AG09309 (cell line): ENCODE data around the gene AFP.

ENCODE experiments used
- DNase-seq: peaks from one replicate; pipeline ENCODE4 v3.0.0-alpha.2; 2010; ENCODE audit warnings: low read depth
- H3K4me3 ChIP-seq: 2 replicates; pipeline ENCODE4 v1.5.1; 2011; ENCODE audit warnings: mild to moderate bottlenecking, low read depth, low read length, moderate library complexity; ENCODE audit not compliant: control insufficient read depth
- TF ChIP-seq, protein P1 (sequence below): IDR thresholded peaks from 2 replicates; pipeline ENCODE4 v1.5.1; 2011; ENCODE audit warnings: mild to moderate bottlenecking, low read depth, low read length, inconsistent platforms; ENCODE audit not compliant: insufficient read depth, control insufficient read depth; ENCODE audit errors: missing control alignments

Gene AFP

DNA sequence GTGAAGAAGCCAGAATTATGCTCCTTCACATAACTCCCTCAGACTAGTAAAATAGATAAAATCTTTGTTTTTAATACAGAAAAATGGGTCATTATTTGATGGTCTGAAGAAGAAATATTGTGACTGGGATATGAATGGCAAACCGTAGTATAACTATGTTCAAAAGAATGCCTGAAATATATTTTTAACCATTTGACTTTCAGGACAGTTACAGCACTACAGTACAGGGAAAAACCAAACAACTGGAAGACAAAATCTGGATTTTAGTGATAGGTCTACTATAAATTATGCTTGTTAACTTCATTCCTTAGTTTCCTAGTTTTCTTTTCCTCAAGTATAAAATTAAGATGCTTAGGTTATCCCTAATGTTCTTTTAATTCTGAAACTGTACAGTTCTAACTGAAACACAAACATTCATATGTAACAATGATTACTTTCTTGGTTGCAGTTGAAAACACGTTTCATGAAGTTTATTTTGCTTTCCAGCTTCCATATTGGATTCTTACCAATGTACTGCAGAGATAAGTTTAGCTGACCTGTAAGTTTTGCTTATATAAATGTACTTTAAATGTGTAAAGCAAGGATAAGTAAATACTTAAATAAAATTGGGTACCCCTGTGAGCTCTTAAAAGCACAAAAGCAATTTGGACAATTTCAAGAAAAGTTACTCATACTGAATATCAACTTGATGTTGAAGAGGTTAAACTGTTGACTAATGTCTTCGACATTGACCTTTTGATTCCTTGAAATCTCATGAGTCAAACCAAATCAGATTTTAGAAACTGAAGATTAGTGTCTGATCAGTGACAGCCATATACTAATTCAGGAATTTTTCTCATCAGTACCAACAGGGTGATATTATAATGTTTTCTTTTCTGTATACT, 895 bp downstream of the AFP start:
- no peak overlapping the region for H3K4me3 ChIP-seq
- TF ChIP-seq, protein P1, sequence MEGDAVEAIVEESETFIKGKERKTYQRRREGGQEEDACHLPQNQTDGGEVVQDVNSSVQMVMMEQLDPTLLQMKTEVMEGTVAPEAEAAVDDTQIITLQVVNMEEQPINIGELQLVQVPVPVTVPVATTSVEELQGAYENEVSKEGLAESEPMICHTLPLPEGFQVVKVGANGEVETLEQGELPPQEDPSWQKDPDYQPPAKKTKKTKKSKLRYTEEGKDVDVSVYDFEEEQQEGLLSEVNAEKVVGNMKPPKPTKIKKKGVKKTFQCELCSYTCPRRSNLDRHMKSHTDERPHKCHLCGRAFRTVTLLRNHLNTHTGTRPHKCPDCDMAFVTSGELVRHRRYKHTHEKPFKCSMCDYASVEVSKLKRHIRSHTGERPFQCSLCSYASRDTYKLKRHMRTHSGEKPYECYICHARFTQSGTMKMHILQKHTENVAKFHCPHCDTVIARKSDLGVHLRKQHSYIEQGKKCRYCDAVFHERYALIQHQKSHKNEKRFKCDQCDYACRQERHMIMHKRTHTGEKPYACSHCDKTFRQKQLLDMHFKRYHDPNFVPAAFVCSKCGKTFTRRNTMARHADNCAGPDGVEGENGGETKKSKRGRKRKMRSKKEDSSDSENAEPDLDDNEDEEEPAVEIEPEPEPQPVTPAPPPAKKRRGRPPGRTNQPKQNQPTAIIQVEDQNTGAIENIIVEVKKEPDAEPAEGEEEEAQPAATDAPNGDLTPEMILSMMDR, result no peak
- no peak for DNase-seq

DNA sequence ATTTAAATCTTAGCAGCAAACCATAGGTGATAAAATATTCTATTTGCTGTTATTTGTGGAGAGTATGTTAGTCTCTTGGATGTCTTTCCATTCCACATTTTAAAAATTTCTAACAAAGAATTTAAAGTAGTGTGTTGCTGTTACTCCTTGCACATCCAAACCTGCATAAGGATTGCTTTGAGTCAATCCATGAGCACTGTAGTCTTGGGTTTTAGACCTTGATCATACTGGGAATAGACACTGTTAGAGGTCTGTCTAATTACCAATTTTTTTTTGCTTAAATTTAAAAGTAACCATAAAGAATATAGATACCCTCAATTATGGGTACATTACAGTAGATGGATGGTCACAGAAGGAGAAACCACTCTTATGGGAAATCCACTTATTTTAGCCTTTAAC, 1.5 kb downstream of the AFP start:
- no peak for DNase-seq
- TF ChIP-seq, protein P1, result no peak
- H3K4me3 ChIP-seq, result no peak overlapping the region

DNA sequence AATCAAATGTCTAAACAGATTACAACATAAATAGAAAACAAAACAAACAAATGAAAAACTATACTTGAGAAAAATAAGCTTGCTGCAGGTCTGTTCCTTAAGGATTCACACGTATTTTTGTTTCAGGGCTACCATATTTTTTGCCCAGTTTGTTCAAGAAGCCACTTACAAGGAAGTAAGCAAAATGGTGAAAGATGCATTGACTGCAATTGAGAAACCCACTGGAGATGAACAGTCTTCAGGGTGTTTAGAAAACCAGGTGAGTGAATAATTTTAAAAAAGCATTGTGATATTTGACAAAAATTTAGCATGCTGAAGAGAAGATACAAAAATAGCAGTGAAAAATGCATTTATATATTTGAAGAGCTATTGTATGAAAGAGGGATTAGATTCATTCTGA, 2.0 kb downstream of the AFP start:
- DNase-seq, result no peak
- no peak overlapping the region for H3K4me3 ChIP-seq
- TF ChIP-seq, protein P1, result no peak

DNA sequence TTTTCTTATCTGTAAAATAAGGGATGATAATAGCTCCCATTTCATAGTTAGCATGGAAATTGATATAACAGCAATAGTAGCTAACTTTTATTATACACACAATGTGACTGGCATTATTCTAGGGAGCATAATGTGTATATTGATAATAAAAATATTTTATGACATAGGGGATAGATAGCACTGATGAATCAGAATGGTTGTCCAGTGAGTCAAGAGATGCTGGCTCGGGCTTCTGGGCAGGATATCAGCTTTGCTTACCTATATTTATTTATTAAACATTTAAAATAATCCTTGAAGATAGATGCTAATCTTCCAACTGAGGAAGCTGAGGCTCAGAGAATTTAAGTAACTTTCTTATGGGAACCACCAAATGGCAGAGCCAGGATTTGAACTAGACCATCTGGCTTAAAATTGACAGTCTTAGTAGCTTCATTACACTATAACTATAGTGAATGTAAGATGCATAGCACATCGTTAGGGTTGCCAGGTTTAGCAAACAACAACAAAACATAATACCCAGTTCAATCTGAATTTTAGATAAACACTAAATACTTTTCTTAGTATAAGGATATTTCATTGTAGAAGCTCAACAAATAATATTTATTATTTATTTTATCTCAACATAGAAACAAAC, 2.7 kb downstream of the AFP start:
- DNase-seq, result no peak
- TF ChIP-seq, protein P1, result no peak
- no peak overlapping the region for H3K4me3 ChIP-seq

DNA sequence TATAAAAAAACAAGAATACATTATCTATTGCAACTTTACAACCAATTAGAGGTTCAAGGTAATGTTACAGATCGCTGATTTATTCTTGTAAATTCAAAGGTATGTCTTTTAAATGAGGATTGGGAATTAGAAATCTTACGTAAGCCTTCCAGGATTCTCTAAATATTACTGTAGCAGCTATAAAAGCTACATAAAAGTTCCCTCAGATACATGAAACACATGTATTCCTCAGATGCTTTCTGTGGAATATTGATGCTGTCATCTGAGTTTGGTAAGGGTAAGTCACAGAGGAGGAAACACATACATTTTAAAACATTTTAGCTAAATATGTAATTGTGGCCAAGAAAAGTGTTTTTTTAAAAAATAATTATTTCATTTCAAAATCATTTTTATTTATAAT, 3.4 kb downstream of the AFP start:
- no peak overlapping the region for H3K4me3 ChIP-seq
- TF ChIP-seq, protein P1, result no peak
- no peak for DNase-seq

DNA sequence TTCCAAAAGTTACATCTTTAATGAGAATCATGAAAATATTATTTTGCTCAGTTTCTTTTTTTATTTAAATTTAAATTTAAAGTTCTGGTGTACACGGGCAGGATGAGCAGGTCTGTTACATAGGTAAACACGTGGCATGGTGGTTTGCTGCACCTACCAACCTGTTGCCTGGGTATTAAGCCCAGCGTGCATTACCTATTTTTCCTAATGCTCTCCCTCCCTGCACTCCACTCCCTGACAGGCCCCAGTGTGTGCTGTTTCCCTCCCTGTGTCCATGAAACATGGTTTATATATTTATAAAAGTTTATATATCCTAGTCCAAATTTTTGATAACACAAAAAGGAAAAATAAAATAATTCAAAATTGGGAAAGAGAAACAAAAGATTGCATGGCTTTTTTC, 4.0 kb downstream of the AFP start:
- TF ChIP-seq, protein P1, result no peak
- no peak overlapping the region for H3K4me3 ChIP-seq
- DNase-seq, result no peak
